Measurements from ENCODE around the gene CEP295NL. TPM values are rescaled to one million over a fixed set of nuclear protein-coding genes. Genes with fewer than 3 reads are reported as not detected.

The CEP295NL gene
- total RNA-seq, 1 experiment from 2014 or later = 0.87 TPM

- no peak for TF ChIP-seq TCF7L2 (IDR thresholded peaks at IDR 0.05; ENCODE audit: low read depth, low read length)
- no peak for TF ChIP-seq CTCF (IDR thresholded peaks at IDR 0.05)
- no peak for TF ChIP-seq POLR2AphosphoS5 (IDR thresholded peaks at IDR 0.05; ENCODE audit: low read depth, low read length)
- no peak for TF ChIP-seq SIN3A (IDR thresholded peaks at IDR 0.05; ENCODE audit: borderline replicate concordance, insufficient read depth, low read depth, low read length)
- TF ChIP-seq, protein P1, sequence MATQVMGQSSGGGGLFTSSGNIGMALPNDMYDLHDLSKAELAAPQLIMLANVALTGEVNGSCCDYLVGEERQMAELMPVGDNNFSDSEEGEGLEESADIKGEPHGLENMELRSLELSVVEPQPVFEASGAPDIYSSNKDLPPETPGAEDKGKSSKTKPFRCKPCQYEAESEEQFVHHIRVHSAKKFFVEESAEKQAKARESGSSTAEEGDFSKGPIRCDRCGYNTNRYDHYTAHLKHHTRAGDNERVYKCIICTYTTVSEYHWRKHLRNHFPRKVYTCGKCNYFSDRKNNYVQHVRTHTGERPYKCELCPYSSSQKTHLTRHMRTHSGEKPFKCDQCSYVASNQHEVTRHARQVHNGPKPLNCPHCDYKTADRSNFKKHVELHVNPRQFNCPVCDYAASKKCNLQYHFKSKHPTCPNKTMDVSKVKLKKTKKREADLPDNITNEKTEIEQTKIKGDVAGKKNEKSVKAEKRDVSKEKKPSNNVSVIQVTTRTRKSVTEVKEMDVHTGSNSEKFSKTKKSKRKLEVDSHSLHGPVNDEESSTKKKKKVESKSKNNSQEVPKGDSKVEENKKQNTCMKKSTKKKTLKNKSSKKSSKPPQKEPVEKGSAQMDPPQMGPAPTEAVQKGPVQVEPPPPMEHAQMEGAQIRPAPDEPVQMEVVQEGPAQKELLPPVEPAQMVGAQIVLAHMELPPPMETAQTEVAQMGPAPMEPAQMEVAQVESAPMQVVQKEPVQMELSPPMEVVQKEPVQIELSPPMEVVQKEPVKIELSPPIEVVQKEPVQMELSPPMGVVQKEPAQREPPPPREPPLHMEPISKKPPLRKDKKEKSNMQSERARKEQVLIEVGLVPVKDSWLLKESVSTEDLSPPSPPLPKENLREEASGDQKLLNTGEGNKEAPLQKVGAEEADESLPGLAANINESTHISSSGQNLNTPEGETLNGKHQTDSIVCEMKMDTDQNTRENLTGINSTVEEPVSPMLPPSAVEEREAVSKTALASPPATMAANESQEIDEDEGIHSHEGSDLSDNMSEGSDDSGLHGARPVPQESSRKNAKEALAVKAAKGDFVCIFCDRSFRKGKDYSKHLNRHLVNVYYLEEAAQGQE (IDR thresholded peaks at IDR 0.05; ENCODE audit: insufficient read depth in 1 of 2, low read depth in 2 of 2, low read length in 1 of 2) = no peak
- ChIA-PET CTCF (no interaction called here), POLR2A (interaction anchor here (0.6 kb wide), 1 partner anchor 149 kb away, joined by 8 read pairs; no protein-coding TSS in a partner anchor)
- Histone ChIP-seq H3K27ac (ENCODE audit: low read length) (no peak overlapping the region), H3K4me1 (ENCODE audit: control insufficient read depth, insufficient read depth, low read length) (no peaks in the 10 kb centered on the region), H3K27me3 (ENCODE audit: control insufficient read depth, insufficient read depth, low read length) (no peaks in the 10 kb centered on the region), H3K4me3 (ENCODE audit: low read depth in 2 of 2, low read length in 2 of 2) (no peak overlapping the region), H3K36me3 (ENCODE audit: control insufficient read depth, insufficient read depth, low read length) (no peaks in the 10 kb centered on the region), H3K9me3 (ENCODE audit: control insufficient read depth, insufficient read depth, low read depth, low read length) (peaks cover 19% of the 10 kb centered on the region)
- no TSS peak for BruUV-seq (replicated peaks)
- DNase-seq (ENCODE audit: low read depth, low spot score) = no peak
- ATAC-seq = no peak
- intact Hi-C loops (cut with micrococcal nuclease; ENCODE audit: unreplicated experiment) = no loop called here
- in situ Hi-C loops (cut with HindIII; ENCODE audit: low pct_unique_long_range_greater_than_20kb, low sequenced_read_pairs) = no loop called here
These were observed 49.1 kb upstream of the CEP295NL start for GRCh38 chr17:78951967-78952551.

DNA sequence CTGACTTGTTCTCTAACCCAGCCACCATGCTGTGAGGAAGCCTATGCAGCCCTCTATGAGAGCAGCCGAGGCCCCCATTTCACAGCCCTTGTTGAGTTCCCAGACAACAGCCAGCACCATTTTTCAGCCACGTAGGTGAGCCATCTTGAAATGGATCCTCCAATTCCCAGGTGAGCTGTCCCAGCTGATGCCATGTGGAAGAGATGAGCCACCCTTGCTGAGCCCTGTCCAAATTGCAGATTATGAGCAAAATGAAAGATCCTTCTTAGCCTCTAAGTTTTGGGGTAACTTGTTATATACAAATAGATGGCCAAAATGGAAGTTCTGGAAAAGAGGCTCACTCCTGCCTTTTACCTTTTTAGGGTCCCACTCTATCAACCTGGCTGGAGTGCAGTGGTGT lies 47.9 kb upstream of the CEP295NL start:
- H3K36me3 ChIP-seq (ENCODE audit: control insufficient read depth, insufficient read depth, low read length) = no peaks in the 10 kb centered on the region
- in situ Hi-C loops (cut with HindIII; ENCODE audit: low pct_unique_long_range_greater_than_20kb, low sequenced_read_pairs) = no loop called here
- no peaks in the 10 kb centered on the region for H3K27me3 ChIP-seq (ENCODE audit: control insufficient read depth, insufficient read depth, low read length)
- ATAC-seq (no peak), DNase-seq (ENCODE audit: low read depth, low spot score) (no peak)
- ChIA-PET POLR2A (no interaction called here), CTCF (interaction anchor here (0.5 kb wide), 1 partner anchor 139 kb away, joined by 4 read pairs; no protein-coding TSS in a partner anchor)
- H3K9me3 ChIP-seq (ENCODE audit: control insufficient read depth, insufficient read depth, low read depth, low read length) = peaks cover 19% of the 10 kb centered on the region
- intact Hi-C loops (cut with micrococcal nuclease; ENCODE audit: unreplicated experiment) = no loop called here
- TF ChIP-seq POLR2AphosphoS5 (IDR thresholded peaks at IDR 0.05; ENCODE audit: low read depth, low read length) (no peak), TCF7L2 (IDR thresholded peaks at IDR 0.05; ENCODE audit: low read depth, low read length) (no peak), CTCF (IDR thresholded peaks at IDR 0.05) (no peak), SIN3A (IDR thresholded peaks at IDR 0.05; ENCODE audit: borderline replicate concordance, insufficient read depth, low read depth, low read length) (no peak)
- TF ChIP-seq, protein P1 (IDR thresholded peaks at IDR 0.05; ENCODE audit: insufficient read depth in 1 of 2, low read depth in 2 of 2, low read length in 1 of 2) = no peak
- BruUV-seq (replicated peaks) = no TSS peak
- H3K4me3 ChIP-seq (ENCODE audit: low read depth in 2 of 2, low read length in 2 of 2) = no peak overlapping the region
- H3K4me1 ChIP-seq (ENCODE audit: control insufficient read depth, insufficient read depth, low read length) = no peaks in the 10 kb centered on the region
- H3K27ac ChIP-seq (ENCODE audit: low read length) = no peak overlapping the region

All from Panc1 (cell line).